ENCODE measurements around the gene HUNK.

HUNK gene

DNA sequence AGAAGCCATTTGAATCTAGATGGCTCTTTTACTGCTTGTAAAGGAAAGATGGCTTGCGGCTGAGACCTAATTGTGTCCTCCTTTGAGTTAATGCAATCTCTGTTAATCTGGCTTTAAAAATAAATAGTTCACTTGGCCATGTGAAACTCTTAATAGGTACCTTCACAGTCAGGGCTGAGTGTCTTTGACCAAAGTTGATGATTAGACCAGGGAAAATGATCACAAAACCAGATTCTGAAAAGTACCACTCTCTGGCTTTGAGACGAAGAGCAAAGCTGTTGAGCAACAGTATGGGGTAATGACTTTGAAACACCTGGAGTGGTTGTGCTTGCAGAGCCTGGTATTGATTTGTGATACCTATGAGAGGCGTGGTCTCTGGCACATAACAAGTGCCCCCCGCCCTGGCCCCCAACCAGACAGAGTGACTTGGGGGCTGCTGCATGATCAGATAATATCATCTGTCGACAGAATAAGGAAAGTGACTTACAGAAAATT lies 4.7 kb downstream of the HUNK start:
- no peak for DNase-seq (ENCODE audit: low read depth)
- TF ChIP-seq, protein P1, sequence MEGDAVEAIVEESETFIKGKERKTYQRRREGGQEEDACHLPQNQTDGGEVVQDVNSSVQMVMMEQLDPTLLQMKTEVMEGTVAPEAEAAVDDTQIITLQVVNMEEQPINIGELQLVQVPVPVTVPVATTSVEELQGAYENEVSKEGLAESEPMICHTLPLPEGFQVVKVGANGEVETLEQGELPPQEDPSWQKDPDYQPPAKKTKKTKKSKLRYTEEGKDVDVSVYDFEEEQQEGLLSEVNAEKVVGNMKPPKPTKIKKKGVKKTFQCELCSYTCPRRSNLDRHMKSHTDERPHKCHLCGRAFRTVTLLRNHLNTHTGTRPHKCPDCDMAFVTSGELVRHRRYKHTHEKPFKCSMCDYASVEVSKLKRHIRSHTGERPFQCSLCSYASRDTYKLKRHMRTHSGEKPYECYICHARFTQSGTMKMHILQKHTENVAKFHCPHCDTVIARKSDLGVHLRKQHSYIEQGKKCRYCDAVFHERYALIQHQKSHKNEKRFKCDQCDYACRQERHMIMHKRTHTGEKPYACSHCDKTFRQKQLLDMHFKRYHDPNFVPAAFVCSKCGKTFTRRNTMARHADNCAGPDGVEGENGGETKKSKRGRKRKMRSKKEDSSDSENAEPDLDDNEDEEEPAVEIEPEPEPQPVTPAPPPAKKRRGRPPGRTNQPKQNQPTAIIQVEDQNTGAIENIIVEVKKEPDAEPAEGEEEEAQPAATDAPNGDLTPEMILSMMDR (IDR thresholded peaks at IDR 0.05; ENCODE audit: insufficient read depth, low read depth, low read length, missing control alignments): no peak
- H3K4me3 ChIP-seq (ENCODE audit: low read depth, low read length): no peak overlapping the region

DNA sequence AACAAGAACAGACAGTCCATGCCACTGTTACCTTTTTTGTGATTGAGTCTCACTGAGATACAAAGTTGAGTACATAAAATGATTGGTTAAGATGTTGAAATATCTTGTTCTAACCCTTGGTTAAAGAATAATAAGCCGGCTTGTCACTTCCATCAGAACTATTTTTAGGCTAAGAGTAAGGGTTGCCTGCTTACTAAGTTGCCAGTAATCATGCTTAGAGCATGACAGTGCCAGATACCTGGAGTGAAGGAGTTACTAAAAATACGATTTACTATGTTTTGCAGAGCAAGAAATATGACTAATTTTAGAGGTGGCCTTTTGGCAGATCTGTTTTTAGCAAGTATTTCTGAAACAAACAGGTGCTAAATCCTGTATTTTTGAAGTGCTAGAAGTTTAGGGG lies 6.0 kb downstream of the HUNK start:
- TF ChIP-seq, protein P1 (IDR thresholded peaks at IDR 0.05; ENCODE audit: insufficient read depth, low read depth, low read length, missing control alignments): no peak
- no peak for DNase-seq (ENCODE audit: low read depth)
- no peak overlapping the region for H3K4me3 ChIP-seq (ENCODE audit: low read depth, low read length)

- no peak for DNase-seq (ENCODE audit: low read depth)
- no peak overlapping the region for H3K4me3 ChIP-seq (ENCODE audit: low read depth, low read length)
- TF ChIP-seq, protein P1 (IDR thresholded peaks at IDR 0.05; ENCODE audit: insufficient read depth, low read depth, low read length, missing control alignments): no peak
Observed at GRCh38 chr21:31879241-31879650, 6.4 kb downstream of the HUNK start.

DNA sequence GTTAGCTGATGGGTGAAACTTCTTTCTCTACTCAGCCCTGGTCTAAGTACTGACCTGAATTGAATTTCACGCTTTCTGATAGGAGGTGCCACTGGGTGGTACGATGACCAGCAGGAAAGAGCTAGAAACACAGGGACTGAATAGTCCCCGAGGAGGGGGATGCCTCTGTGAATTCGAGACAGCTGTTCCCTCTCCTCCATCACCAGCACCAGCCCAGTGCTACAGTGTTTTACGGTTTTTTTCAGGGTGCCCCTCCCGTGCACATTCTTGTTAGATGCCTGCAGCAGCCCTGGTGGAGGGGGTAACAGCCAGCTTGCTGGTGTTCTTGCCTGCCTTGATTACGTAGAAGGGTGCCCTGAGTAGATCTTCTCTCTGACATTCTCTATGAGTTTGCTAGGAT lies 7.1 kb downstream of the HUNK start:
- TF ChIP-seq, protein P1 (IDR thresholded peaks at IDR 0.05; ENCODE audit: insufficient read depth, low read depth, low read length, missing control alignments): no peak
- DNase-seq (ENCODE audit: low read depth): no peak
- no peak overlapping the region for H3K4me3 ChIP-seq (ENCODE audit: low read depth, low read length)

GRCh38 chr21:31880816-31881215 lies 8.0 kb downstream of the HUNK start:
- TF ChIP-seq, protein P1 (IDR thresholded peaks at IDR 0.05; ENCODE audit: insufficient read depth, low read depth, low read length, missing control alignments): no peak
- no peak for DNase-seq (ENCODE audit: low read depth)
- H3K4me3 ChIP-seq (ENCODE audit: low read depth, low read length): no peak overlapping the region

DNA sequence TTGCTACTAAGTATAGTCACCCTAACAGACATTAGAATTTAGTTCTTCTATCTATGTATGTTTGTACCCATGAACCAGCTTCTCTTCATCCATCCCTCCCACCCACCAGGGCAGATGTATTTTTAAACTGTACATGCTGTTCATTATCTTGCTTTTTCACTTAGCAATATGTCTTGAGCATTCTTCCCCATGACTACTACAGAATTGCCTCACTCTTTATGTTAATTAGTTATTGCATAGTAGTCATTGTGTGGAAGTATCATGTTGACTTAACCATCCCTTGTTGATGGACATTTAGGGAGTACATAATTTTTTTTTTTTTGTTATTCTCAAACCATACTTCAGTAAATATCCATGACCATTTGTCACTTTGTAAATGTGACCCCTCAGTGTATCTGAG lies 9.9 kb downstream of the HUNK start:
- H3K4me3 ChIP-seq (ENCODE audit: low read depth, low read length): no peak overlapping the region
- no peak for DNase-seq (ENCODE audit: low read depth)
- TF ChIP-seq, protein P1 (IDR thresholded peaks at IDR 0.05; ENCODE audit: insufficient read depth, low read depth, low read length, missing control alignments): no peak

DNA sequence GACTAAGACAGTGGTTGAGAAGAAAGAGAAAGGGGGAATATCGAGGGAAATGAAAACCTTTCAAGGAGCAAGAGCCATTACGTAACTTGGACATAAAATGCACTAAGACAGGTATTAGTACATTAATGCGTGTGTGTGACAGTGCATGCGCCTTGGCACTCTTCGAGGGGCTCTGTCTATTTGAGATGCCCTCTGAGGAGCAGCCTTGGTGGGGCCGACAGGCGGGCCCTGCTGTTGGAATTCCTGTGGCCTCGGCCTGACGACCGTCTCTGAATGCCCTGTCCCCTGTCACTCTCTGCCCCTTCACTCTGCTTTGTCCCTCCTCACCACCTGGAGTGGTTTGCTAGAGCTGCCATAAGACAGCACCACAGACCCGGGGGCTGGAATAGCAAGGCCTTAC lies 12.3 kb downstream of the HUNK start:
- no peak for DNase-seq (ENCODE audit: low read depth)
- TF ChIP-seq, protein P1 (IDR thresholded peaks at IDR 0.05; ENCODE audit: insufficient read depth, low read depth, low read length, missing control alignments): no peak
- no peak overlapping the region for H3K4me3 ChIP-seq (ENCODE audit: low read depth, low read length)

All from GM12865 (cell line).